HEK293T (cell line): Measurements from ENCODE around the gene FHAD1.

ENCODE experiments used
- CTCF ChIA-PET: fragments of 350-600 bp; formaldehyde crosslinking; extraction: SDS; loops from one replicate; lab custom pipeline; 2021; ENCODE audit warnings: antibody characterized with exemption, inconsistent platforms; lab: Yijun Ruan, JAX
- POLR2A ChIA-PET: fragments of 350-600 bp; formaldehyde crosslinking; extraction: SDS; loops from one replicate; lab custom pipeline; 2020; ENCODE audit warnings: antibody characterized with exemption, inconsistent platforms; lab: Yijun Ruan, JAX
- DNase-seq: peaks from one replicate; pipeline ENCODE4 v3.0.0; 2012; ENCODE audit warnings: mixed read lengths; ENCODE audit errors: extremely low spot score
- ARNT ChIP-seq: fragments of 450-650 bp; IDR thresholded peaks from 2 replicates; pipeline ENCODE4 v1.6.1; 2017; ENCODE audit warnings: mild to moderate bottlenecking
- BHLHE40 ChIP-seq: fragments of 450-650 bp; IDR thresholded peaks from 2 replicates; pipeline ENCODE4 v1.6.1; 2016; ENCODE audit warnings: mild to moderate bottlenecking, moderate library complexity, borderline replicate concordance
- CTBP1 ChIP-seq: fragments of 450-650 bp; IDR thresholded peaks from 2 replicates; pipeline ENCODE4 v1.6.1; 2016; ENCODE audit warnings: borderline replicate concordance
- ELF4 ChIP-seq: fragments of 450-650 bp; IDR thresholded peaks from 2 replicates; pipeline ENCODE4 v1.6.1; 2017; ENCODE audit warnings: antibody characterized with exemption
- FOXA1 ChIP-seq: fragments of 450-650 bp; IDR thresholded peaks from 2 replicates; pipeline ENCODE4 v1.6.1; 2016; ENCODE audit warnings: mild to moderate bottlenecking
- FOXK2 ChIP-seq: fragments of 450-650 bp; IDR thresholded peaks from 2 replicates; pipeline ENCODE4 v1.6.1; 2016; ENCODE audit warnings: mild to moderate bottlenecking
- FOXM1 ChIP-seq: fragments of 450-650 bp; IDR thresholded peaks from 2 replicates; pipeline ENCODE4 v1.6.1; 2017; ENCODE audit warnings: mild to moderate bottlenecking, borderline replicate concordance
- HDGF ChIP-seq: fragments of 450-650 bp; IDR thresholded peaks from 2 replicates; pipeline ENCODE4 v1.6.1; 2017; ENCODE audit warnings: antibody characterized with exemption, borderline replicate concordance
- L3MBTL2 ChIP-seq: fragments of 450-650 bp; conservative IDR thresholded peaks from 2 replicates; pipeline ENCODE4 v1.6.1; 2016; ENCODE audit warnings: mild to moderate bottlenecking
- LEF1 ChIP-seq: fragments of 450-650 bp; IDR thresholded peaks from 2 replicates; pipeline ENCODE4 v1.6.1; 2017; ENCODE audit warnings: mild to moderate bottlenecking, borderline replicate concordance
- NFRKB ChIP-seq: fragments of 450-650 bp; IDR thresholded peaks from 2 replicates; pipeline ENCODE4 v1.6.1; 2016; ENCODE audit warnings: mild to moderate bottlenecking, moderate library complexity
- PKNOX1 ChIP-seq: fragments of 450-650 bp; IDR thresholded peaks from 2 replicates; pipeline ENCODE4 v1.6.1; 2016
- SP1 ChIP-seq: fragments of 450-650 bp; IDR thresholded peaks from 2 replicates; pipeline ENCODE4 v1.6.1; 2017
- SUZ12 ChIP-seq: fragments of 450-650 bp; IDR thresholded peaks from 2 replicates; pipeline ENCODE4 v1.6.1; 2016; ENCODE audit warnings: mild to moderate bottlenecking
- TARDBP ChIP-seq: fragments of 450-650 bp; IDR thresholded peaks from 2 replicates; pipeline ENCODE4 v1.6.1; 2016
- ZNF384 ChIP-seq: fragments of 450-650 bp; IDR thresholded peaks from 2 replicates; pipeline ENCODE4 v1.6.1; 2016

Gene FHAD1

GRCh38 chr1:15323989-15324868 lies 77.2 kb downstream of the FHAD1 start:
- CTCF ChIA-PET = interaction anchor here (0.7 to 2.4 kb wide), 11 partner anchors 9 to 195 kb away, joined by 3 to 23 read pairs (median 4); no protein-coding TSS in a partner anchor
- POLR2A ChIA-PET = interaction anchor here (0.7 kb wide), 1 partner anchor 13 kb away, joined by 3 read pairs; no protein-coding TSS in a partner anchor
- no peak for DNase-seq

GRCh38 chr1:15324869-15325335 lies 77.9 kb downstream of the FHAD1 start:
- POLR2A ChIA-PET = interaction anchor here (0.7 kb wide), 1 partner anchor 12 kb away, joined by 3 read pairs; no protein-coding TSS in a partner anchor
- no peak for DNase-seq
- TF ChIP-seq HDGF (no peak), SUZ12 (no peak), PKNOX1 (no peak), TARDBP (no peak), FOXK2 (no peak), ZNF384 (no peak), L3MBTL2 (no peak), FOXA1 (no peak), CTBP1 (no peak), ELF4 (no peak), FOXM1 (no peak), ARNT (no peak), BHLHE40 (no peak), LEF1 (no peak), NFRKB (no peak), SP1 (no peak)
- CTCF ChIA-PET = interaction anchor here (1.3 to 2.4 kb wide), 4 partner anchors 17 to 107 kb away, joined by 5 to 23 read pairs (median 6); no protein-coding TSS in a partner anchor

More at GRCh38 chr1:15323989-15324868, 77.2 kb downstream of the FHAD1 start:
- TF ChIP-seq FOXA1 = no peak
- no peak for TF ChIP-seq ELF4
- TF ChIP-seq CTBP1 = no peak
- no peak for TF ChIP-seq SUZ12
- TF ChIP-seq L3MBTL2 = no peak
- no peak for TF ChIP-seq NFRKB
- TF ChIP-seq FOXM1 = no peak
- TF ChIP-seq SP1 = no peak
- no peak for TF ChIP-seq LEF1
- no peak for TF ChIP-seq FOXK2
- no peak for TF ChIP-seq PKNOX1
- no peak for TF ChIP-seq ZNF384
- no peak for TF ChIP-seq HDGF

- CTCF ChIA-PET = interaction anchor here (0.9 kb wide), 1 partner anchor 94 kb away, joined by 3 read pairs; no protein-coding TSS in a partner anchor
- POLR2A ChIA-PET = no interaction called here
- no peak for DNase-seq
- TF ChIP-seq SUZ12 = no peak
- no peak for TF ChIP-seq ELF4
- TF ChIP-seq LEF1 = no peak
- TF ChIP-seq BHLHE40 = no peak
- no peak for TF ChIP-seq HDGF
- TF ChIP-seq FOXA1 = no peak
- TF ChIP-seq L3MBTL2 = no peak
- TF ChIP-seq NFRKB = no peak
- no peak for TF ChIP-seq ARNT
- TF ChIP-seq PKNOX1 = no peak
- no peak for TF ChIP-seq CTBP1
These were observed 78.5 kb downstream of the FHAD1 start for GRCh38 chr1:15325375-15326085.

GRCh38 chr1:15326691-15327588 lies 79.9 kb downstream of the FHAD1 start:
- ChIA-PET CTCF (no interaction called here), POLR2A (no interaction called here)
- no peak for TF ChIP-seq FOXM1
- TF ChIP-seq L3MBTL2 = peak; percentile 43; the same call in 1 of the 2 replicates
- no peak for DNase-seq
